Measurements from ENCODE around the gene CEL. TPM values are rescaled to one million over a fixed set of nuclear protein-coding genes. Genes with fewer than 3 reads are reported as not detected.

CEL gene
- total and polyA plus RNA-seq, 2 donors (not counting 1 experiment from before 2014, with no cell fraction given) = 0.12 to 0.33 TPM

DNA sequence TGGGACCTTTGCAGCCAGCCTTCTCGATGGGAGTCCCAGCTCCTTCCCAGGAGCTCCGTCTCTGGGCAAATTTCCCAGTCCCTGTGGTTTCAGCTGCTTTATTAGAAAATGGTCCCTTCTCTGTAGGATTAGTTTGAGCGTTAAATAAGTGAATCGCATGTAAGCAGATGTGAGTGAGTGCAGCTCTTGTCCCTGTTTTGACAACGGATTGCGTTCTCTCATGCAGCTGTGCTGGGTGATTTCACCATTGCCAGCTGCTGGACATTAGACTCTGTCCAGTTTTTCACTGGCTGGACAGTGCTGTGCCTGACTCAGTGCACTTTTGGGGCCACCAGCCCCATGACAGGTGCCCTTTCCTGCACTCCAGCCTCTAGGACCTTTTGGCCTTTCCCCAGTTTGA lies 11.6 kb upstream of the CEL start:
- H3K27me3 ChIP-seq (ENCODE audit: control insufficient read depth, insufficient read depth, low read length) = no peaks in the 10 kb centered on the region
- no peak overlapping the region for H3K4me2 ChIP-seq (ENCODE audit: extremely low read depth, insufficient read depth, low read length)
- no peaks in the 10 kb centered on the region for H3K9me3 ChIP-seq (ENCODE audit: control insufficient read depth, insufficient read depth, low read depth, low read length)
- no peak overlapping the region for H3K4me3 ChIP-seq (replicated peaks in 1 of 4; ENCODE audit: control extremely low read depth in 1 of 4, insufficient read depth in 1 of 4, low read depth in 3 of 4, low read length in 4 of 4)
- peaks cover 29% of the 10 kb centered on the region for H3K36me3 ChIP-seq (ENCODE audit: control insufficient read depth, insufficient read depth, low read length)
- no peak overlapping the region for H3K27ac ChIP-seq (ENCODE audit: insufficient read depth, low read length)
- peak; percentile 38 to 48 for DNase-seq (ENCODE audit: low read depth in 2 of 2)
- H2AFZ ChIP-seq (ENCODE audit: low read length) = no peak overlapping the region
- no peaks in the 10 kb centered on the region for H3K4me1 ChIP-seq (ENCODE audit: control insufficient read depth, extremely low read depth, insufficient read depth, low read length)
- no peak overlapping the region for H3K9ac ChIP-seq (ENCODE audit: insufficient read depth, low read length)
- TF ChIP-seq, protein P1, sequence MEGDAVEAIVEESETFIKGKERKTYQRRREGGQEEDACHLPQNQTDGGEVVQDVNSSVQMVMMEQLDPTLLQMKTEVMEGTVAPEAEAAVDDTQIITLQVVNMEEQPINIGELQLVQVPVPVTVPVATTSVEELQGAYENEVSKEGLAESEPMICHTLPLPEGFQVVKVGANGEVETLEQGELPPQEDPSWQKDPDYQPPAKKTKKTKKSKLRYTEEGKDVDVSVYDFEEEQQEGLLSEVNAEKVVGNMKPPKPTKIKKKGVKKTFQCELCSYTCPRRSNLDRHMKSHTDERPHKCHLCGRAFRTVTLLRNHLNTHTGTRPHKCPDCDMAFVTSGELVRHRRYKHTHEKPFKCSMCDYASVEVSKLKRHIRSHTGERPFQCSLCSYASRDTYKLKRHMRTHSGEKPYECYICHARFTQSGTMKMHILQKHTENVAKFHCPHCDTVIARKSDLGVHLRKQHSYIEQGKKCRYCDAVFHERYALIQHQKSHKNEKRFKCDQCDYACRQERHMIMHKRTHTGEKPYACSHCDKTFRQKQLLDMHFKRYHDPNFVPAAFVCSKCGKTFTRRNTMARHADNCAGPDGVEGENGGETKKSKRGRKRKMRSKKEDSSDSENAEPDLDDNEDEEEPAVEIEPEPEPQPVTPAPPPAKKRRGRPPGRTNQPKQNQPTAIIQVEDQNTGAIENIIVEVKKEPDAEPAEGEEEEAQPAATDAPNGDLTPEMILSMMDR (conservative IDR thresholded peaks at IDR 0.05 in 1 of 2, IDR thresholded peaks at IDR 0.05 in 1 of 2; ENCODE audit: low read depth in 1 of 2, low read length in 2 of 2) = no peak
- no peak for TF ChIP-seq EZH2 (IDR thresholded peaks at IDR 0.05; ENCODE audit: low read length, missing control alignments)
- H4K20me1 ChIP-seq (ENCODE audit: control insufficient read depth, extremely low read depth, insufficient read depth, low read length) = no peaks in the 10 kb centered on the region
- H3K79me2 ChIP-seq (ENCODE audit: control insufficient read depth, insufficient read depth, low read length) = no peaks in the 10 kb centered on the region

DNA sequence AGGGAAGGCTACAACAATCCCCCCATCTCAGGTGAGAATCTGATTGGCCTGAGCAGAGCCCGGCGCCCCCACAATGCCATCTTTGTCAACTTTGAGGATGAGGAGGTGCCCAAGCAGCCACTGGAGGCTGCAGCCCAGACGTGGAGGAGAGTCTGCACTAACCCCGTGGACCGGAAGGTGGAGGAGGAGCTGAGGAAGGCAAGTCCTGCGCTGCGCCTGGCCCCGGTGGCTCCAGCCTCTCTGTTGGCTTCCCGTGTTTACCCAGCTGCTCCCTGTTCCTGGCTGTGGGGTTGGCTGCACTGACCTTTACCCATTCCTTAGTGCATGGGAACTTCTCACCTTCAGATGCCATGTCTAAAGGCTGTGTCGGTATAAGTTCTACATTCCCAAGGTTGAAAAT lies 11.0 kb upstream of the CEL start:
- no peak for DNase-seq (ENCODE audit: low read depth in 2 of 2)
- Histone ChIP-seq H3K4me2 (ENCODE audit: extremely low read depth, insufficient read depth, low read length) (no peak overlapping the region), H3K4me3 (replicated peaks in 1 of 4; ENCODE audit: control extremely low read depth in 1 of 4, insufficient read depth in 1 of 4, low read depth in 3 of 4, low read length in 4 of 4) (no peak overlapping the region), H4K20me1 (ENCODE audit: control insufficient read depth, extremely low read depth, insufficient read depth, low read length) (no peaks in the 10 kb centered on the region), H3K79me2 (ENCODE audit: control insufficient read depth, insufficient read depth, low read length) (no peaks in the 10 kb centered on the region), H3K9me3 (ENCODE audit: control insufficient read depth, insufficient read depth, low read depth, low read length) (no peaks in the 10 kb centered on the region), H3K4me1 (ENCODE audit: control insufficient read depth, extremely low read depth, insufficient read depth, low read length) (no peaks in the 10 kb centered on the region), H2AFZ (ENCODE audit: low read length) (no peak overlapping the region), H3K36me3 (ENCODE audit: control insufficient read depth, insufficient read depth, low read length) (peaks cover 27% of the 10 kb centered on the region), H3K27me3 (ENCODE audit: control insufficient read depth, insufficient read depth, low read length) (no peaks in the 10 kb centered on the region), H3K27ac (ENCODE audit: insufficient read depth, low read length) (no peak overlapping the region), H3K9ac (ENCODE audit: insufficient read depth, low read length) (no peak overlapping the region)
- TF ChIP-seq EZH2 (IDR thresholded peaks at IDR 0.05; ENCODE audit: low read length, missing control alignments) = no peak
- TF ChIP-seq, protein P1 (conservative IDR thresholded peaks at IDR 0.05 in 1 of 2, IDR thresholded peaks at IDR 0.05 in 1 of 2; ENCODE audit: low read depth in 1 of 2, low read length in 2 of 2) = no peak

DNA sequence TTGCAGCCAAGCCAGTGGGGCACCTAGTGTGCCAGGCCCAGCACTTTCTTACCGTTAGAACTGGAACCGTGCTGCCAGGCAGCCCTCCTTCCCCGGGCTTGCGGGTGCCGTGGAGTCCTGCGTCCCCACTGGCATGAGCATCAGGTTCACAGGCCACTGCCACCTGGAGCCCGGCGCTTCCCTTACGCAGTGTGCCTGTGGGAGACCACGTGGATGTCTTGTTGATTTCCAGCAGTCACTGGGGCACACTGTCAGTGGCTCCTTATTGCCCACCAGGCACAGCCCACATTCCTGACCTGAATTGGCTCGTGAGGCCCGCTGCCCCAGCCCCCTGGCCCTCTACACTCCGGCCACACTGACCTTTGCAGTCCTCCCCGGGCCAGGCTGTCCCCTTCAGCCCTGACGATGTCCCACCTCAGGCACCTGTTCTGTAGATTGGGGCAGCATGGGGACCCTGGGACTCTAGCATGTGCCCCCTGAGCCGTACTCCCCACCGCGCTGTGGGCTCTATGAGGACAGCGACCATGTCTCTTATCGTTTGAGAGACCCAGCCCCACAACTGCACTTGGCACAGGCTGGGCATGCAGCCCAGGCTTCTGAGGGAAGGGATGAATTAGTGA lies 10.4 kb upstream of the CEL start:
- Histone ChIP-seq H3K4me1 (ENCODE audit: control insufficient read depth, extremely low read depth, insufficient read depth, low read length) (no peaks in the 10 kb centered on the region), H3K36me3 (ENCODE audit: control insufficient read depth, insufficient read depth, low read length) (peaks cover 29% of the 10 kb centered on the region), H3K79me2 (ENCODE audit: control insufficient read depth, insufficient read depth, low read length) (no peaks in the 10 kb centered on the region), H3K9ac (ENCODE audit: insufficient read depth, low read length) (no peak overlapping the region), H3K4me2 (ENCODE audit: extremely low read depth, insufficient read depth, low read length) (no peak overlapping the region), H3K9me3 (ENCODE audit: control insufficient read depth, insufficient read depth, low read depth, low read length) (no peaks in the 10 kb centered on the region), H4K20me1 (ENCODE audit: control insufficient read depth, extremely low read depth, insufficient read depth, low read length) (no peaks in the 10 kb centered on the region), H3K27ac (ENCODE audit: insufficient read depth, low read length) (no peak overlapping the region), H3K27me3 (ENCODE audit: control insufficient read depth, insufficient read depth, low read length) (no peaks in the 10 kb centered on the region), H2AFZ (ENCODE audit: low read length) (no peak overlapping the region), H3K4me3 (replicated peaks in 1 of 4; ENCODE audit: control extremely low read depth in 1 of 4, insufficient read depth in 1 of 4, low read depth in 3 of 4, low read length in 4 of 4) (no peak overlapping the region)
- DNase-seq (ENCODE audit: low read depth in 2 of 2) = no peak
- no peak for TF ChIP-seq EZH2 (IDR thresholded peaks at IDR 0.05; ENCODE audit: low read length, missing control alignments)
- TF ChIP-seq, protein P1 (conservative IDR thresholded peaks at IDR 0.05 in 1 of 2, IDR thresholded peaks at IDR 0.05 in 1 of 2; ENCODE audit: low read depth in 1 of 2, low read length in 2 of 2) = no peak

Measured in fibroblast of lung (primary cell).